Neural cell (in vitro differentiated cells): ENCODE measurements around the gene BPGM. TPM values are rescaled to one million over a fixed set of nuclear protein-coding genes. Genes with fewer than 3 reads are reported as not detected.

ENCODE experiments used
- H2AFZ ChIP-seq: fragments of 200-600, 300-800 bp; sonication (generic), shearing (Covaris generic); 2 replicates; pipeline ENCODE4 v1.6.0; 2014; ENCODE audit warnings: low read depth, mild to moderate bottlenecking, antibody characterized with exemption, low read length, moderate library complexity
- H3F3A ChIP-seq: fragments of 200-600 bp; shearing (Covaris generic); 2 replicates; pipeline ENCODE4 v1.6.1; 2016; ENCODE audit warnings: mild to moderate bottlenecking, moderate library complexity, mixed read lengths, antibody characterized with exemption, low read length; ENCODE audit not compliant: insufficient read depth, poor library complexity, severe bottlenecking
- H3K27ac ChIP-seq: fragments of 200-600, 300-800 bp; sonication (generic), shearing (Covaris generic); 2 replicates; pipeline ENCODE4 v1.5.1; 2014; ENCODE audit warnings: mild to moderate bottlenecking, low read length, moderate library complexity
- H3K27me3 ChIP-seq: fragments of 300-800, 200-600 bp; sonication (generic), shearing (Covaris generic); 2 replicates; pipeline ENCODE4 v1.6.0; 2014; ENCODE audit warnings: mild to moderate bottlenecking, low read depth, low read length, moderate library complexity; ENCODE audit not compliant: insufficient read depth
- H3K36me3 ChIP-seq: fragments of 300-800, 200-600 bp; sonication (generic), shearing (Covaris generic); 2 replicates; pipeline ENCODE4 v1.5.1; 2014; ENCODE audit warnings: mild to moderate bottlenecking, antibody characterized with exemption, low read length, moderate library complexity; ENCODE audit not compliant: insufficient read depth
- H3K4me2 ChIP-seq: fragments of 300-800, 200-600 bp; sonication (generic), shearing (Covaris generic); 2 replicates; pipeline ENCODE4 v1.6.0; 2014; ENCODE audit warnings: mild to moderate bottlenecking, low read length
- H3K4me3 ChIP-seq: fragments of 300-800, 200-600 bp; sonication (generic), shearing (Covaris generic); 2 replicates; pipeline ENCODE4 v1.5.1; 2014; ENCODE audit warnings: mild to moderate bottlenecking, low read length, moderate library complexity
- H3K79me2 ChIP-seq: fragments of 200-600 bp; shearing (Covaris generic); replicated peaks from 2 replicates; pipeline ENCODE4 v1.6.0; 2014; ENCODE audit warnings: mild to moderate bottlenecking, low read length, moderate library complexity; ENCODE audit not compliant: insufficient read depth
- H3K9ac ChIP-seq: fragments of 300-800, 200-600 bp; sonication (generic), shearing (Covaris generic); 2 replicates; pipeline ENCODE4 v1.6.1; 2016; ENCODE audit warnings: mild to moderate bottlenecking, low read length, mixed read lengths
- H3K9me2 ChIP-seq: fragments of 200-600 bp; shearing (Covaris generic); 2 replicates; pipeline ENCODE4 v1.6.1; 2016; ENCODE audit warnings: mild to moderate bottlenecking, low read length, mixed read lengths; ENCODE audit not compliant: insufficient read depth
- H3K9me3 ChIP-seq: fragments of 200-600, 300-800 bp; sonication (generic), shearing (Covaris generic); 2 replicates; pipeline ENCODE4 v1.6.1; 2016; ENCODE audit warnings: mild to moderate bottlenecking, mixed run types, low read length, moderate library complexity, mixed read lengths
- H4K20me1 ChIP-seq: fragments of 200-600 bp; shearing (Covaris generic); 2 replicates; pipeline ENCODE4 v1.6.1; 2016; ENCODE audit warnings: mild to moderate bottlenecking, mixed run types; ENCODE audit not compliant: insufficient read depth
- EP300 ChIP-seq: fragments of 450-650 bp; conservative IDR thresholded peaks from 2 replicates; pipeline ENCODE4 v1.6.1; 2014; ENCODE audit warnings: antibody characterized with exemption, mild to moderate bottlenecking, moderate library complexity; ENCODE audit not compliant: poor library complexity, severe bottlenecking
- EZH2 ChIP-seq: fragments of 200-600, 300-800 bp; shearing (Covaris generic), sonication (generic); IDR thresholded peaks from 2 replicates; pipeline ENCODE4 v1.6.1; 2014; ENCODE audit warnings: antibody characterized with exemption, low read length, borderline replicate concordance, mild to moderate bottlenecking; ENCODE audit not compliant: insufficient read depth, poor library complexity, severe bottlenecking
- MXI1 ChIP-seq: fragments of 450-650 bp; conservative IDR thresholded peaks from 2 replicates; pipeline ENCODE4 v1.6.1; 2014; ENCODE audit warnings: antibody characterized with exemption, mild to moderate bottlenecking; ENCODE audit not compliant: poor library complexity, severe bottlenecking
- POLR2AphosphoS5 ChIP-seq: IDR thresholded peaks from 2 replicates; pipeline ENCODE4 v1.6.1; 2012
- RAD21 ChIP-seq: fragments of 450-650 bp; conservative IDR thresholded peaks from 2 replicates; pipeline ENCODE4 v1.6.1; 2014; ENCODE audit warnings: antibody characterized with exemption, mild to moderate bottlenecking, moderate library complexity
- SMC3 ChIP-seq: fragments of 450-650 bp; conservative IDR thresholded peaks from 2 replicates; pipeline ENCODE4 v1.6.1; 2014; ENCODE audit warnings: antibody characterized with exemption, mild to moderate bottlenecking, moderate library complexity; ENCODE audit not compliant: poor library complexity
- TAF1 ChIP-seq: IDR thresholded peaks from 2 replicates; pipeline ENCODE4 v1.6.1; 2012; ENCODE audit warnings: low read depth
- polyA plus RNA-seq: library from polyadenylated mRNA; depleted of rRNA; stranded (reverse); fragments of >200 nt; gene quantifications from 2 replicates; pipeline ENCODE4 v1.2.3, GENCODE V29; 2014
- TF ChIP-seq, protein P1 (sequence below): fragments of 450-650 bp; IDR thresholded peaks from 2 replicates; pipeline ENCODE4 v1.5.1; 2014; ENCODE audit warnings: antibody characterized with exemption, mild to moderate bottlenecking, moderate library complexity; ENCODE audit not compliant: poor library complexity, severe bottlenecking
- TF ChIP-seq, protein P2 (sequence below): IDR thresholded peaks from 2 replicates; pipeline ENCODE4 v1.6.1; 2012; ENCODE audit warnings: borderline replicate concordance

BPGM gene
- polyA plus RNA-seq, 1 donor from 2014 or later: 57.4 TPM

DNA sequence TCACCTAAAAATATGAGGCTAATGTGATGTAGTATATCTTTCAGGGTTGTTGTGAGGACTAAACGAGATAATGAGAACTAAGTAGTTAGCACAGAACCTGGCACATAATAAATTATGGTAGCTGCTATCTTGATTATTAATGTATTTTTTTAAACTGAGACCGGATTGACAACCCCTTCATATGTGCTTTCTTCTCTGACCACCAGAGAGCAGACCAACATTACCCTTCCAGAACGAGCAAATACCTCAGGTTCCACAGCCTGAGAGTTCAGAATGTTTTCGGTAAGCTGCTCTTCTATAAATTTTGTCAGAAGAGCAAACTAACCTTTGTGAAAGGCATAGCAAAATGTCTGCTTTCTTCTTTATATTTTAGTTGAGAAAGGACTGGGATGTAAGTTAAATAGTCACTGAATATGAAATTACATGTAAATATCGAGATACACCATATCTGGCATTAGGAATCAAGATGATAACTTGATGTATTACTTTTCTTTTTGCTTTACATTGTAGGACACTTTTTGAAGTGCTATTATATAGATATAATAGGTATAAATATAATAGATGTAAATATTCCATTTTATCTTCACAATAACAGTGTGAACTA, 13.6 kb upstream of the BPGM start:
- TF ChIP-seq SMC3 (peak; percentile 72), EP300 (no peak), RAD21 (peak; percentile 65)
- TF ChIP-seq, protein P1, sequence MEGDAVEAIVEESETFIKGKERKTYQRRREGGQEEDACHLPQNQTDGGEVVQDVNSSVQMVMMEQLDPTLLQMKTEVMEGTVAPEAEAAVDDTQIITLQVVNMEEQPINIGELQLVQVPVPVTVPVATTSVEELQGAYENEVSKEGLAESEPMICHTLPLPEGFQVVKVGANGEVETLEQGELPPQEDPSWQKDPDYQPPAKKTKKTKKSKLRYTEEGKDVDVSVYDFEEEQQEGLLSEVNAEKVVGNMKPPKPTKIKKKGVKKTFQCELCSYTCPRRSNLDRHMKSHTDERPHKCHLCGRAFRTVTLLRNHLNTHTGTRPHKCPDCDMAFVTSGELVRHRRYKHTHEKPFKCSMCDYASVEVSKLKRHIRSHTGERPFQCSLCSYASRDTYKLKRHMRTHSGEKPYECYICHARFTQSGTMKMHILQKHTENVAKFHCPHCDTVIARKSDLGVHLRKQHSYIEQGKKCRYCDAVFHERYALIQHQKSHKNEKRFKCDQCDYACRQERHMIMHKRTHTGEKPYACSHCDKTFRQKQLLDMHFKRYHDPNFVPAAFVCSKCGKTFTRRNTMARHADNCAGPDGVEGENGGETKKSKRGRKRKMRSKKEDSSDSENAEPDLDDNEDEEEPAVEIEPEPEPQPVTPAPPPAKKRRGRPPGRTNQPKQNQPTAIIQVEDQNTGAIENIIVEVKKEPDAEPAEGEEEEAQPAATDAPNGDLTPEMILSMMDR: peak; percentile 59
- TF ChIP-seq, protein P2, sequence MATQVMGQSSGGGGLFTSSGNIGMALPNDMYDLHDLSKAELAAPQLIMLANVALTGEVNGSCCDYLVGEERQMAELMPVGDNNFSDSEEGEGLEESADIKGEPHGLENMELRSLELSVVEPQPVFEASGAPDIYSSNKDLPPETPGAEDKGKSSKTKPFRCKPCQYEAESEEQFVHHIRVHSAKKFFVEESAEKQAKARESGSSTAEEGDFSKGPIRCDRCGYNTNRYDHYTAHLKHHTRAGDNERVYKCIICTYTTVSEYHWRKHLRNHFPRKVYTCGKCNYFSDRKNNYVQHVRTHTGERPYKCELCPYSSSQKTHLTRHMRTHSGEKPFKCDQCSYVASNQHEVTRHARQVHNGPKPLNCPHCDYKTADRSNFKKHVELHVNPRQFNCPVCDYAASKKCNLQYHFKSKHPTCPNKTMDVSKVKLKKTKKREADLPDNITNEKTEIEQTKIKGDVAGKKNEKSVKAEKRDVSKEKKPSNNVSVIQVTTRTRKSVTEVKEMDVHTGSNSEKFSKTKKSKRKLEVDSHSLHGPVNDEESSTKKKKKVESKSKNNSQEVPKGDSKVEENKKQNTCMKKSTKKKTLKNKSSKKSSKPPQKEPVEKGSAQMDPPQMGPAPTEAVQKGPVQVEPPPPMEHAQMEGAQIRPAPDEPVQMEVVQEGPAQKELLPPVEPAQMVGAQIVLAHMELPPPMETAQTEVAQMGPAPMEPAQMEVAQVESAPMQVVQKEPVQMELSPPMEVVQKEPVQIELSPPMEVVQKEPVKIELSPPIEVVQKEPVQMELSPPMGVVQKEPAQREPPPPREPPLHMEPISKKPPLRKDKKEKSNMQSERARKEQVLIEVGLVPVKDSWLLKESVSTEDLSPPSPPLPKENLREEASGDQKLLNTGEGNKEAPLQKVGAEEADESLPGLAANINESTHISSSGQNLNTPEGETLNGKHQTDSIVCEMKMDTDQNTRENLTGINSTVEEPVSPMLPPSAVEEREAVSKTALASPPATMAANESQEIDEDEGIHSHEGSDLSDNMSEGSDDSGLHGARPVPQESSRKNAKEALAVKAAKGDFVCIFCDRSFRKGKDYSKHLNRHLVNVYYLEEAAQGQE: no peak
- H2AFZ ChIP-seq: no peak overlapping the region
- H4K20me1 ChIP-seq: no peaks in the 10 kb centered on the region
- no peaks in the 10 kb centered on the region for H3K9me2 ChIP-seq
- no peak overlapping the region for H3K9ac ChIP-seq
- H3F3A ChIP-seq: no peaks in the 10 kb centered on the region
- H3K27me3 ChIP-seq: no peaks in the 10 kb centered on the region
- H3K79me2 ChIP-seq: no peaks in the 10 kb centered on the region
- H3K36me3 ChIP-seq: no peaks in the 10 kb centered on the region
- no peak overlapping the region for H3K27ac ChIP-seq
- H3K4me2 ChIP-seq: no peak overlapping the region
- H3K9me3 ChIP-seq: no peaks in the 10 kb centered on the region
- no peak overlapping the region for H3K4me3 ChIP-seq

DNA sequence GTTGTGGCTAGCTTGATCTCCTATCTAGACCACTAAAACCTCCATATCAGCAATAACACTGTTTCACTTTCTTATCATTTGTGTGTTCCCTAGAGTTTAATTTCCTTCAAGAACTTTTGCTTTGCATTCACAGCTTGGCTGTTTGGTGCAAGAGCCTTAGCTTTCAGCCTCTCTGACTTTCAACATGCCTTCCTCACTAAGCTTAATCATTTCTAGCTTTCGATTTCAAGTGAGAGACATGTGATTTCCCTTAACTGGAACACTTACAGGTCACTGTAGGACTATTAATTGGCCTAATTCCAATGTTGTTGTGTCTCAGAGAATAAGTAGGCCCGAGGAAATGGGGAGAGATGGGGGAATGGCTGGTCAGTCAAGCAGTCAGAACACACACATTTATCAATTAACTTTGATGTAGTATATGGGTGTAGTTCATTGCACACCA, 10.6 kb upstream of the BPGM start:
- TF ChIP-seq MXI1: no peak
- TF ChIP-seq RAD21: no peak
- no peak for TF ChIP-seq EP300
- TF ChIP-seq TAF1: no peak
- no peak for TF ChIP-seq SMC3
- TF ChIP-seq, protein P1: no peak
- no peak for TF ChIP-seq EZH2
- TF ChIP-seq POLR2AphosphoS5: no peak
- TF ChIP-seq, protein P2: no peak
- Histone ChIP-seq H4K20me1 (no peaks in the 10 kb centered on the region), H3K4me3 (no peak overlapping the region), H3K4me2 (no peak overlapping the region), H3K27ac (no peak overlapping the region), H3K79me2 (no peaks in the 10 kb centered on the region), H3K9me3 (no peaks in the 10 kb centered on the region), H3K36me3 (no peaks in the 10 kb centered on the region), H3K9ac (no peak overlapping the region), H2AFZ (no peak overlapping the region), H3K9me2 (no peaks in the 10 kb centered on the region), H3F3A (no peaks in the 10 kb centered on the region), H3K27me3 (no peaks in the 10 kb centered on the region)
